Stimulated activated CD4-positive, alpha-beta T cell treated with anti-CD3 and anti-CD28 coated beads, Interleukin-1b, Interleukin-23, amount 100 ng/mL, for 4 hours (primary cell): ENCODE data around the gene C19orf67.

Experiments used
- DNase-seq, 2 donors: peaks; one replicate each; pipeline ENCODE4 v3.0.0-alpha.2; 2020; ENCODE audit warnings: low read depth in 2 of 2

Gene C19orf67

DNA sequence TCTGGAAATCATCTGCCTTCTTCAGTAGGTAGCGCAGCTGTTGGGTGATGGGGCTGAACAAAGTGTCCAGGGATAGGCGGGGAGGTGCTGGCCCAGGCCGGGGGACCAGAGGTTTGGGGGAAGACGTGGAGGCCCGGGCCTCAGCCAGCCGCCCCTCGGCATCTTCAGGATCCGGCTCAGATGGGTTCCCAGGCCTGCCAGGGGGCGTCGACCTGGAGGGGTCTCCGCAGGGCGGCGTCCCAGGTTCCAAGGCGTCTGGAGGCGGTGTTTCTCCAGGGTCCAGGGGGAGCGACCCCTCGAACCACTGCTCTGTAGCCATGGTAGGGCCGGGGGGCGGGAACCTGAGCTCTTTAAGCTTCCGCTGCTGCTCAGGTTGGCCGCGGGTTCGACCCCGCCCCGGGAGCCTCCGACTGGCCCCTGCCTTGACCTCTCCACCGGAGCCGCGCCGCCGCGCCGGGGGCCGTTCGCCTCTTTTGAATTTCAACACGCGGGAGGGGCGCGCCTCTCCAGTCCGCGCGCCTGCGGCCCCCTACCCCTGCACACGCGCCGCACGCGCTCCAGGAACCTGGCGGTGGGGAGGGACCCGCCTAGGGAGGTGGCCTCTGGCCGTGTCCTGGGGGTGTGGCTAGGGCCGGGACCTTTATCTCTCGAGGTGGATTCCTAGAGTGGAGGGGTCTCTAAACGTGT is at the start of gene C19orf67:
C19orf67 (minus strand) TSS at position 475 of the 687 bp plus-strand sequence; CDS start at position 319, 156 bp downstream.
- DNase-seq, result no peak

DNA sequence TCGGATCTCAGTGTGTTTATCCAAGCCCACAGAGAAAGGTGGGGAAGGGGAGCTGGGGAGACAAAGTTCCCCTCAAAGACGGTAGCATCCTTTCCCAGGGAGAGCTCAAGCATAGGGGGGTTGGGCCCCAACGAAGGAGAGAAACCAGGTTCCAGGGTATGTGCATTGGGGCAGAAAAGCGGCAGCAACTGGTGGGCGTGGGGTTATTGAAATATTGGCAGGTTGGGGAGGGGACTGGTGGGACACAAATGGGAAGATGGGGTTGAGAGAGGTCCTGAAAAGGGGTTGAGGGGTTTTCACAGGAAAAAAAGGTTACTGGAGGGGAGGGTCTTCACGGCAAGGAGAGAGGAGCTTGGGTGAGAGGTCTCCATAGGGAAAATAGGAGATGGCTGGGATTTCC is 49.8 kb upstream of the C19orf67 start:
- no peak for DNase-seq

DNA sequence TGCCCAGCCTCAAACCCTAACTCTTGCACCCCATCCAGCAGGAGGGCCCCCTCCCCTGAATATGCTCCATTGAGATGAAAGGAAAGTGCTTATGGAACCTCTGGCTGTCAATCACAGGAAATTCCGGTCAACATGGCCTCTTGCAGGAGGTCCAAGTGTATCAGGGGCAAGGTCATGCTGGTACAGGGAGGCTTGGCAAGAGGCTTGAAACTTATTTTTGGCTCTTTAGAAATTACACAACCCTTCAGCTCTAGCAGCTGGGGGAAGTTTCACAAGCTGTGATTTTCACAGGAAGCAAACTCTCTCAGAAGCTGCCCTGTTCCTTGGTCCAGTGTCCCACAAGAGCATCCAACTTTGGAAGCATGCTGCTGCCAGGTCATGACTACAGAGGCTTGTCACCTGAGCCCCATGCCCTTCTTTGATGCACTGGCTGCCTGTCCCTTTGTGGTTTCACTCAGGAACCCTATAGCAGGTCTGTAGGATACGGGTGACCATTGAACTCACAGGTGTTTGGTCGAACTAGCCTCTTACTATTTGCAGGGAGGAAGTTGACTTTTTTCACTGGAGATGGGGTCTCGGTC is 42.4 kb upstream of the C19orf67 start:
- DNase-seq, result no peak

DNA sequence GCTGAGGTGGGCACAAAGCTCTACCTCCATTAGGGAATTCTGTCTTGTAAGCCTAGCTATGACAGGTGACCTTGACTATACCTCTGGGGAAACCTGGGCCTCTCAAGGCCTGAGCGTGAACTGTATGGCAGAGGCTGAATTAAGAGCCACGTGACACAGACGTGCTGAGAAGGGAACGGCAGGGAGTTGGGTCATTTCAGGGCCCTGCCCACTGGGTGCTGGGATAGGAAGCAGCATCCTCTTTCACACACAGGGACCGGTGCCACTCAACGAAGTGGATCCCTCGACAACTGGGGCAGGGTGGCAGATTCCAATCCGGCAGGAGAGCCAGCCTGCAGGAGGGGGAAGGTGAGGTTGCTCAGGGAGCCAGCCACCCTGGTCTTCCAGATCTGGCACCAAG is 41.6 kb upstream of the C19orf67 start:
- no peak for DNase-seq

DNA sequence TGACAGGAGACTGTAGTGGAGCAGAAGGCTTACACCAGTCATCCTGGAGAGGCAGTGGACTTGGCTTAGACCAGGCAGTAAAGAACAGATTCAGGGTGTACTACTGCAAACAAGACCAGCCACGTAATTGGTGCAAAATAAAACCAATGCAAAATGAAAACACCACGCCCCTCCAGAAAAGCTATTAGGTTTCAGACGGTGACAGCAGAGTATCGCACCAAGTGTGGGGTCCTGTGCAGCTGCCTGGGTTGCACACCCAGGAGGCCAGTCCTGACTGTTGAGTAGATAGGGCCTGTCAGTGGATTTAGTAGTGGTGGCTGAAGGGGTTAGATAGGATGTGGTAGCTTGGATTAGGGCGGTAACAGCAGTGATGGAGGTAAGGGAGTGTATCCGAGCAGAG is 37.3 kb upstream of the C19orf67 start:
- DNase-seq, result no peak

DNA sequence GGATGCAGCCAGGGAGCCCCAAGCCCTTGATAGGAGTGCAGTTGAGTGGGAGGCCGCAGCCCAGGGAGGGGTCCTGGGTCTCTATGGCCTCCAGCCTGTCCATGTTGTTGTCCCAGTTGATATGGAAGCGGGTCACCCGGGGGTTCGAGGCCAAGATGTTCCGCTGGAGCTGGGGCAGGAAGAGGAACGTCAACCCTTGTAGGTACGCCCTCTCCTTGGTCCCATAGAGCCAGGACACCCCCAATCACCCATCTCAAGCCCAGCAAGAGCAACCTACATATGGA is 34.9 kb upstream of the C19orf67 start:
- DNase-seq, result no peak

DNA sequence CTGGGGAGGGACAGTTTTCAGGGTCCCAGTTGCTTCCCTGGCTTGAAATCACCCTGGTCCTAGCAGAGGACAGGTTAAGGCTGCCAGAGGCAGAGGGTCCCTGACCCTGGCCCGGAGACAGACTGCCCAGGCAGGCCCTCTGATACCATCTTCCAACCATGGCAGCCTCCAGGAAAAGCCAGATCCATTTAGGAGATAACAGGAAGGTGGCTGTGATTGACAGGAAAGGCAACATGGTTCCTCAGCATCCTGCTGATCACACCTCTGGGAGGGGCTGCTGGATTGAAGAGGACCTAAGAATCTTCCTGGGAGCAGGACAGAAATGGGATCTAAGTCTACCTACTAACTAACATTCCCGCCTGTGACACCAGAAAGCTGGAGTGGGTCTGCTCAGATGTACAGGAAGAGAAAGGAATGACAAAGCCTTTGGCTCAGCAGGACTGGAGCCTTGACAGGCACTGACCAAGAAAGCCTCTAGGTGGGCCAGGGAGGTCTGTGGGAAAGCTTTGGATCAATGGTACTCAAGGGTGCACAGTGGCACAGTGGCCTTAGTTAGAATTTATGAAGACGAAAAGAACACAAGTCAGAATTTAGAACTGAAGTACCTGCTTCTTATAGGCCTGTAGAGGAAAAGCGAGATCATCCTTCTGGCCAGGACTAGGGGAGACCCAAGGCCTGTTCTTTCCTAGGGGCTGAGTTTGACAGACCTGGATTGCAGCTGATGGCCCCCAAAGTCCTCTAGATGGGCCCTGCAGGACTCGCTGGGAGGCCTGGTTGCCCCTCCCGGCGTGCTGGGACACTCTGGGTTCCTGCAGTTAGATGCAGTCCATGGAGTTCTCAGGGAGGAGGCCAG is 34.3 kb upstream of the C19orf67 start:
- DNase-seq, result no peak

DNA sequence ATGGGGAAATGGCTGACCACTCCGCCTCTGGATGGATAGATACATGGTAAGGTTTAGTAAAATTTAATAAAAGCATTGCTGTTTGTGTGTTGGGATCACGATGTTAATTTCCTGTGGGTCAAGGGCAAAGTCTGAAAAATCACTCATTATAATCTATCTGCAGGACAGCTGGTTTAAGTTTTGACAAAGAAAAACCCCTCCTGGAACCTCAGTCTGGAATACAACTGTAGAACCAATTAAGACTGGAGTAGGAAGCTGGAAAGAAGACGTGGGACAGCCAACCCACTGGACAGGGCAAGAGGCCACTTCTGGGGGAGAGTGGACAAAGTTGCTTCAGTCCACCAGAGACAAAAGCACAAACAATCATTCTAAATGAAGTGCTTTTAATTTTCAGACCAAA is 33.6 kb upstream of the C19orf67 start:
- no peak for DNase-seq

DNA sequence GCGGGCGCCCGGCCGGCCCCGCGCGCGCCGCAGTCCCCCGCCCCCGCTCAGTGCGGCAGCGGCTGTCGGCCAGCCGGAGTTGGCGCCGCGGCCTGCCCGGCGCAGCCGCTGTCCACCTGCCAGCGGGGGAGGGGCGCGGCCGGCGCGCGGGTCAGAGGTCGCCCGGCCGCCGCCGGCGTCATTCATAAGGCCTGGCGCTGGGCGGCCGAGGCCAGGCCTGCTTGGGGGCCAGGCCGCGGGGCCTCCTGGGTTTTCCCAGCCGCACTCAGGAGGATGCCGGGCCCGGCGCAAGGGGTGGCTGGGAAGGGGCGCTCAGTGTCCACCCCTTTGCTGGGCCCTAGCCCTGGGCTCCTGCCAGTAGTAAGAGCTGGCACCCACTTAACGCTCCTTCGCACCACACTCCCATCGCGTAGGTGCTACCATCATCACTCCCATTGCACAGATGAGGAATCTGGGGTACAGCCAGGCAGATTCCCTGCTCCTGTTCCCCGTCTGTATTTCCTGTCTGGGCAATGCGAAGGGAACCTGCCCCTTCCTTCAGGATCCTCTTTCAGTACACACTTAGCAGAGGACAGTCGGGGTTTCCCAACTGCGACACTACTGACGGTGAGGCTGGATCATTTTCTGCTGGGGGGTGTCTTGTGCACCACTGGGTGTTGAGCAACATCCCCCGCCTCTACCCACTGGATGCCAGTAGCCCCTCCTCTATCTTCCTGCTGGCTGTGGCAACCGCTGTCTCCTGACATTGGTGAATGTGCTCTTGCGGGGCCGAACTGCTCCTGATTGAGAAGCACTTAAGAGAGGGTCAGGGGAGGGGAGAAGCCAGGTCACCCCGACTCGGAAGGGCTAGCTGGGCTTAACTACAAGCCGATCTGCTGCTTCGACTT is 32.8 kb upstream of the C19orf67 start:
- DNase-seq, result no peak

DNA sequence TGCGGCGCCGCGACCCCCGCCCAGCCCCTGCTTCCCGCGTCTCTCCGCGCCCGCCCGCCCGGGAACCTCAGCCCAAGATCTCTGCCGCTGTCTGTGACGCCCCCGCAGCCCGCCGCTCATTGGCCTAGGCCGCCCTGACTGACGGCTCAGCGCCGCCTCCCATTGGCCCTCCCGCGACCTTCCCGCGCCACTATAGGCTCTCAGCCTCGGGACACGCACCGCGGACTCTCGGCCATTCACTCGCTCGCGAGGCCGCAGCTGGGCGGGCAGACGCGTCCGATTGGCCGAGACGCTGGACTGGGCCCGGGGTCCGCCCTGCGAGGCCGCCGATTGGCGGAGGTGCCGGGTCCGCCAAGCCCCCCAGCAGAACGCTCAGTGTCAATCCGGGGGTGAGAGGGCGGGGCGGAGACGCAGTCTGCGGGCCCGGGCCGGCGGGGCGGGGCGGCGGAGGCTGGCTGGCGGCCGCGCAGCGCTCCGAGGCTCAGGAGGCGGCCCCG is 32.1 kb upstream of the C19orf67 start, which contains the start of gene PRKACA:
PRKACA (minus strand) TSS at position 95 of the 497 bp plus-strand sequence. CDS start 215 bp downstream, outside the sequence.
- peak; percentile 95 for DNase-seq

DNA sequence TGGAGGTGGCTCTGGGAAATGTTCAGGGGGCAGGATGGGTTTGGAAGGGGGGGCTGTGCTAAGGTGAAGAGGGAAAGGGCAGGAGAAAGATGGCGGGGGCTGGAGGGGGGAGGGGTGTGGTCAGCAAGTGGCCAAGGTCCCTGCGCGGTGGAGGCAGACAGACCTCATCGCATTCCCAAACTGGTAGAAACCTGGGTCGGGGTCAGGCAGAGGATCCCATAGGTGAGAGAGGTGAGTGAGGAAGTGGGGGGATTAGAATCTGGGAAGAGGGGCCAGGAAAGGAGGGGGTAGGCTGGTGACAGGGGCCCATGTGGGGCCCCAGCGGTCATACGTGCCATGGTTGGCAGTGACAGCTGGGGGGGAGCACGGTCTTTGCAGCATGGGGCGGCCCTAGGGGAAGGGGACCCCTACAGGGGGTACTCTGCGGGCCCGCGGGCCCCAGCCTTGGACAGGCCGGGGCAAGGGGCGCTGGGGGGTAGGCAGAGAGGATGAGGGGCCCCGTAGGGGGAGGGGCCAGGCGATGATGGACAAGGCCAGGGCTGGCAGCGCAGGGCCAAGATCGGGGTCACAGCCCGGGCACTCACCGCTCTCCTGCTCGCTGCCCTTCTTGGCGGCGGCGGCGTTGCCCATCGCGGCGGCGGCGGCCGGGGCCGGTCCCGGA is 31.5 kb upstream of the C19orf67 start:
- DNase-seq, result no peak

DNA sequence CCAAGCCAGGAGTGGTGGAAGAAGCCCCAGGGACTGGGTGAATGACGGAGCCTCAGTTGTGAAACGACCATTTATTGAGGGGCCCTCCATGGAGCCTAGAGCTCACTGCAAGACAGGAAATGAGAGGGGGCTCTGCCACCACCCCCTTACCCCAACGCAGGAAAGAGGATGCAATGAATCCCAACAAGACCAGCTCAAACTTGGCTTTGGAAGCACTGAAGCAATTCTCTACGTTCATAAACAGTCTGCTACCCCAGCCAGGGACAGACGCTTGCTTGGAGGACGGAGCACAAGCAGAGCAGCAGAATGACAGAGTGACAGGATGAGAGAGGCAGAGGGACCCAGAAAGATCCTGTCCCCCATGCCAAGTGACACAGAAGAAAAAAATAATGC is 30.9 kb upstream of the C19orf67 start:
- DNase-seq, result no peak

DNA sequence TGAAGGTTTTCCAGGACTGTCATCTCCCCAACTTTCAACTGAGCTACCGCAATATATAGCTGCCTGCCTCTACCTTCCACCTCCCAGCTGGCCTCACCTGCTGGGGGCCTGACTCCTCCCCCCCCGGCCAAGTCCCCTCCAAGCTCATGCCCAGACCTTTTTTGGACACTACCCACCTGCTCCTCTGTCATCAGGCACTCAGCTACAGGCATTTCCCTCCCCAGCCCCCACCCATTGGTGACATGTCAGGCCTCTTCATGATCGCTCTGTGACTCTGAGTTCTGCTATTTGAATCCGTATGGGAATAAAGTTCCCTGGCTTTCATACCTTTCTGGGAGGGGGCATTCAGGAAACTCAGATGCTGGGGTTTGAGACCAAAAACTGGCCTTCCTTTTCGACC is 30.2 kb upstream of the C19orf67 start:
- DNase-seq, result no peak

DNA sequence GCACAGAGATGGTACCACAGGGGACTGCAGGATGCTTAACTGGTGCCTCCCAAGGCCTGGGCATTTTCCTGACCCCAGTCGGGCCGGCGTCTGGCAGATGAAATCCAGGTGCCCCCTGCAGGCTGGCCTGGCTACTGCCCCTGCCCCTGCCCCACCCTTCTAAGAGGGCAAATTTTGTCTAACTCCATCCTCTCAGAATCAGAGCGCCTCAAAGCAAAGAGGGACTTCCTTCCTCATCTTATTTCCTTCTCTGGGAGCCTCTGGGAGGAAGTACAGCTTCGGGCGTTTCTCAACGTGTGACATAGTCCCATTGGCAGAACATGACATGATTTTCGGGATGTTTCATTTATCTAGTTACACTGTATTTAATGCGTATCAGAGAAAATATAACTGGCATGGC is 29.3 kb upstream of the C19orf67 start:
- peak; percentile 14 to 53 for DNase-seq

DNA sequence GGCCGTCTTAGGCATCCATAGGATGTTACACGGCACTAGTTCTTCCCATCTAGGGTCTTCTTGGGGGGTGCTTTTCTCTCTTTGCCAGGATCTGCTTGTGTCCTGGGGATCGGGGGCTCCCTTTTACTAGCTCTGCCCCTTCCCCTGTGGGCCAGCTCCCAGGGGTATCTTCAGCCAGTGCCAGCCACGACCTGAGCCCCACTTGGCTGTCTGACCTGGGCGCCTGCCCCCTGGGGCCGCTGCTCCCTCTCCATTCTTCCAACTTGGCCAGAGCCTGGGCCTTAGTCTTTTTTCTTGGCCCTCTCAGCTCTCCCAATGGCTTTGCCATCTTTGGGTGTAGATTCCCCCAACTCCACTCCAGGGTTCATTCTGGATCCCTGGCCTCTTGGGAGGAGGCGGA is 28.9 kb upstream of the C19orf67 start:
- DNase-seq, result no peak

DNA sequence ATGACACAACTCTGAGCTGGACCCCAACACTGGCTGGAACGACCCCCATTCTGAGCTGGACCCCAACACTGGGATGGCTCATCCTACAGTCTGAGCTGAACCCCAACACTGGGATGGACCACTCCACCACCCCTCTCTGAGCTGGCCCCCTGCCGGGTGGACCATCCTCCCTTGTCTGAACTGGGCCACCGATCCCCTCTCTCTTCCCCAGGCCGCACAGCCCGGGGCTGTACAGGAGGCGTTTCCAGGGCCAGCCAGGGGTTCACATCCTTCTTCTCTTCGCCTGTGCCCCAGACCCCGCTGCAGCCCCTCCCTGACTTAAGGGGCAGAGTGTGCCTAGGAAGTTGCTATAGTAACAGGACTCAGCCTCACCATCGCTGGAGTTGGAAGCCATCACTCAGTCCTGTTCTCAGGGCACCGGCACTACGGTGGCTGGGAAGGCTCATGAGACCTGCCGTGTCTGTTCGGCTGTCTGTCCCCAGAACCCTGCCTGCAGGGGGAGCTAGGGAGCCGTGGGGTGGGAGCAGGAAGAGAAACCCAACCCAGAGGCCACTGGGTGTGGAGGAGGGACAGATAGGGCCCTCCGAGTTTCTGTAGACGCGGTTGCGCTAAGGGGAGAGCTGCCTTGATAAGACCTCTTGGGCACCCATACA is 28.3 kb upstream of the C19orf67 start:
- peak in 1 of 2 donors; percentile 51 for DNase-seq

DNA sequence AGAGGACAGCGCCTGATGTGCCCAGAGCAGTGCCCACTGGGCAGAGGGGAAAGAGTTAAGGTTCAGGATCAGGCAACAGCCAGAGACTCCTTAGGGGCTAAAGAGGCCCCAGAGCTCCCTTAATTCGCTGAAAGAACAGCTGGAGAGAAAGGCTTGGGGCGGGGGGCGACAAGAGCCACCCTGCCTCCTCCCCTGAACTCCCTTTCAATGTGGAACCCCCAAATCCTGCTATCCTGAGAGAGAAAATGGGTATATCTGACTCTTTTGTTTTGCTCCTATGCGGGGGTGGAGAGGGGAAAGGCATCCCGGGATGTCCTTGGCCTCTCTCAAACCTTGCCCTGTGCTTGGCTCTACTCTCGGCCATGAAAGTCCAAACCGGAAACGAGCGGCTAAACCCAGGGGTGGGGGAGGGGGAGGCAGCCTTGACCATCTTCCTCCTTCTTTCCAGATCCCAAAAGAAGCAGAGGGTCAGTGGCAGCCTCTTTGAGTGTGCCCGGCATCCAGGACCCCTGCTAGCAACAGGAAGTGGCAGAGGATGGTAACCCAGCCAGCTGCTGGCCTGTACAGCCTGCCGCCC is 27.3 kb upstream of the C19orf67 start:
- no peak for DNase-seq

DNA sequence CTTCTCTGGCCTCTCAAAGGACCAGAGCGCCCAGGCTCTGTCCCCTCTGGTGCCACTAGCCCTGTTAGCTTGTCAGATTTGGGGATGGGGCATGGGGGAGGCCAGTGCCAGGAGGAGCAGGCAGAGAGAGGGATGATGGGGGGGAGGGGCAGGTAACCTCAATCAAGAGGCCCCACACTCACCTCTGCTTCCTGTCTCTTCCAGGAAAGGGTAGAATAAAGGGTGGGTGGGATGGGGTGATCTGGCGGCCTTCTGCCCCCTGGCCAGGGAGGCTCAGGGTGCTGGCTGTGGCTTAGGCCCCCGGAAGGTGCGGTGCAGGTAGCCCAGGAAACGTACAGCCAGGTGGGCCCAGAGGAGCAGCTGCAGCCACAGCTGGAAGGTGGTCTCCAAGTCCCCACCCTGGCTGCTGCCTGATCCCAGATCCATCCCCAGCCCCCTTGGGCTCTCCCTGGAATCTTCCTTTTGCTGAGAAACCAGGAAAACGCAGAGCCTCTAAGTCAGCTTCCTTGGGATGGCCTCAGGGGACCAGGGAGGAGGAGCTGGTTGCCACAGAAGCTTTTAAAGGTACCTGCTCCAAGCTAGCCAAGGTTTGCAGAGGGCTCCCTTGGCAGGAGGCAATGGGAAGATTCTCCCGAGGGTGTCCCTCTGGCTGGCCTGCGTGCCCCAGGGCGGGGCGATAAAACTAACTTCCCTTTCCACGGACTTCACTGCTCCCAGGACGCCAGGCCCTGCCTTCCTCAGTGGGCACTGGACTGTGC is 26.6 kb upstream of the C19orf67 start:
- no peak for DNase-seq

DNA sequence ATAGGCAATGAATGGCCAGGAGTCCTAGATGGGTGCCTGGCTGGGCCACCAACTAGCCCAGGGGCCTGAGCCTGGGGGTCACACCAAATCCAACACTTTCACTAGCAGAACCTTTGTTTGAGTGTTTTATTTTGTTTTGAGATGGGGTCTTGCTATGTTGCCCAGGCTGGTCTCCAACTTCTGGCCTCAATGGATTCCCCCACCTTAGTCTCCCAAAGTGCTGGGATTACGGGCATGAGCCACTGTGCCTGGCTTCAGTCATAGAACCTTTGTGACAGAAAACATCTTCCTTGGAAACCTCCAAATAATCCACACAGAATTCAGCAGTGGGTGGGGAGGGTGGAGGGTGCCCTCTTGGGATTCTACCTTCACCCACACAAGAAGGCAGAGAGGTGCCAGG is 25.9 kb upstream of the C19orf67 start:
- no peak for DNase-seq

DNA sequence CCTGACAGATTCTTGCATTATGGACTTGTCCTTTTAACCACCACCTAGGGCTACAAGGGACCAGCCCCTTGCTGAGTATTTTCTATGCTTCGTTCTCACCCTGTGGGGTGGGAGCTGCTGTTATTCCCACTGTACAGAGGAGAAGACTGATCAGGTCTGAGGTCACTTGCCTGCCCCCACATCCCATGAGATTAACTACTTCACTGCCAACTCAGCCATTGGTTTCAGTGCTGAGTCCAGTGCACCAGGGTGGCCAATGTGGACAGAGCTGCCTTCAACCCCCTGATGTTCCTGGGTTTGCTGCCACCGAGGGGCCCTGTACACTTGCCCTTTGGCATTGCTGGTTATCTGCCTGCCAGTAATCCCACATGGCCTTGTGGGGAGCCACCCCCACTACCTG is 25.1 kb upstream of the C19orf67 start:
- DNase-seq, result no peak
